Middle frontal gyrus (tissue), 1 donor: ENCODE results near the gene ANGPT4.
"Not testable (repeated sequence)": the region's sequence is repeated elsewhere in the genome, so short reads cannot be mapped to it uniquely, and the experiment has no call there.

ENCODE experiments used
- DNase-seq: peaks from one replicate; pipeline ENCODE4 v3.0.0-alpha.2; 2015; ENCODE audit warnings: low spot score; ENCODE audit errors: extremely low spot score

ANGPT4 gene

GRCh38 chr20:906703-907270 lies 9.3 kb downstream of the ANGPT4 start:
- DNase-seq = no peak

DNA sequence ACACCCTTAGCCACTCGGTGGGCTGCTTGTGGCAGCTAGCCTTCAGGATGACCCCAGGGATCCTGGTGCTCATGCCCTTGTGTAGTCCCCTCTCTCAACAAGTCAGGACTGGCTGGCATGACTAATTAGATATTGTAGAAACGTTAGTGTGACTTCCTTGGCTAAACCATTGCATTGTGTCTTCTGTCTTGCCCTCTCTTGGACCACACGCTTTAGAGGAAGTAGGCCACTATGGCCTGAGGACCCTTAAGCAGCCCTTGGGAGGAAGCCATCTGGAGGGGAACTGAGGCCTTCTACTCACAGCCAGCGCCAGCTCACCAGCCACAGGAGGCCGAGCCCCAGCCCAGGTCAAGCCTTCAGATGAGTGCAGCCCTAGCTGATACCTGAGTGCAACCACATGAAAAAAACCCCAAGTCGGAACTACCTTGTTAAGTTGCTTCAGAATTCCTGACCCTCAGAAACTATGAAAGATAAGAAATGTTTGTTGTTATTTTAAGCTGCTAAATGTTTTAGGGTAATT lies 10.1 kb downstream of the ANGPT4 start:
- DNase-seq = no peak

DNA sequence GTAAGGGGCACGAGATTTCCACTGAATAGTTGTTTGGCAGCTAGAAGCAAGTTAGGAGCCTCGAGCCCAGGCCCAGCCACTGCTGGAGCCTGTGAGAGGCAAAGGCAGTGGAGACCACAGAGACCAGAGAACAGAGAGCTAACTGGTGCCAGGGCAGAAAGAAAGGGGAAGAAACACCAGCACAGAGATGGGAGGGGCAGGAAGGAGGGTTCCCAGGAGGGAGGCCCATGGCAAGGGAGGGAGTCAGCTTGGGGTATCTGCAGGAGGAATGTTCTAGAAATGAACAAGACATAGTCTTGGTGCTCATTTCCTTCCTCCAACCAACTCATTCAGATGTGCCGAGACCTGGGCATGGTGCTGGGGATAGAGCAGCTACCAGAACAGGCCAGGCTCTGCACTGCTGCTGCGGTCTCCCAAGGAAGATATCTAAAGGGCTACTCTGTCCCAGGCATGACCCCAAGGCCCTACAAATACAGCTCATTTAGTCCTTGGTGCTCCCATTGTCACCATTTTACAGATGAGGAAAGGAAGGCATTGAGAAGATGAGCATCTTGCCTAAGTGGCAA lies 10.7 kb downstream of the ANGPT4 start:
- DNase-seq = no peak

DNA sequence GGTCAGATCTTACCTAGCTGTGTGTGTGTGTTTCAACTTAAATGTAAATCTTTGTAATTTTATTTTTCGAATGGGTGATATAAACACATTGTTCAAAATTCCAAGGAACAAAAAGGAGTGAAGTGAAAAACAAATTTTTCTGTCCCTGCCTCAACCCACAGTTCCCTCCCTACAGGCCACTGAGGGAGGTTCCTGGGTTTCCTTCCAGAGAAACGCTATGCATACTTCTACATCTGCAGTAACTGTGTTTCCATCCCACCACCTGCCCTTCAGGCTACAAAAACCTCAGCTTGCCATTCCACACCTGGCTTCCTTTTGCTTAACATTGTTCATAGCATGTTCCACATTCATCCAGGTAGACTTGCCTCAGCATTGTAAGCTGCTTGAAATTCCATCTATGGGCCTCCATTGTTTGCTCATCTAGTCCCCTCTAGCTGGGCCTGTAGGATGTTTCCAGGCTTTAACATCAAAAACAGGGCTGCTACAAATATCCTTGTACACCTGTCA lies 12.0 kb downstream of the ANGPT4 start:
- DNase-seq = no peak

GRCh38 chr20:897436-897835 lies 18.7 kb downstream of the ANGPT4 start:
- DNase-seq = not testable (repeated sequence)

- DNase-seq = no peak
These were observed 19.6 kb downstream of the ANGPT4 start for GRCh38 chr20:896501-897025.

- not testable (repeated sequence) for DNase-seq
These were observed 23.8 kb downstream of the ANGPT4 start for GRCh38 chr20:892371-892770.

DNA sequence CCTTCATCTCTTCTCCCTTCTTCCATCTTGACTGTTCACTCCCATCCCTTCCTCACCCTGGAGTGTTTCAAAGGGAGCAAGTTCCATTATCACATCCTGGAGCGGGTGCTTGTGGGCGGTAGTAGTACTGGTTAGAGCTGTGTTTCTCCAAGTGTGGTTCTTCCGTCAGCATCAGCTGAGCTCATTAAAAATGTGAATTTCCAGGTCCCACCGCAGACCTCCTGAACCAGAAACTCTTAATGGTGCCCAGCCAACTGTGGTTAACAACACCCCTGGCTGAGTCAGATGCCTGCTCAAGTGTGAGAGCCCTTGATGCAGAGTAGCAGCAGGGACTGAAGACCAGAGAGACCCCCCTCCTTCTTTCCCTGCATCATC lies 24.4 kb downstream of the ANGPT4 start:
- no peak for DNase-seq

DNA sequence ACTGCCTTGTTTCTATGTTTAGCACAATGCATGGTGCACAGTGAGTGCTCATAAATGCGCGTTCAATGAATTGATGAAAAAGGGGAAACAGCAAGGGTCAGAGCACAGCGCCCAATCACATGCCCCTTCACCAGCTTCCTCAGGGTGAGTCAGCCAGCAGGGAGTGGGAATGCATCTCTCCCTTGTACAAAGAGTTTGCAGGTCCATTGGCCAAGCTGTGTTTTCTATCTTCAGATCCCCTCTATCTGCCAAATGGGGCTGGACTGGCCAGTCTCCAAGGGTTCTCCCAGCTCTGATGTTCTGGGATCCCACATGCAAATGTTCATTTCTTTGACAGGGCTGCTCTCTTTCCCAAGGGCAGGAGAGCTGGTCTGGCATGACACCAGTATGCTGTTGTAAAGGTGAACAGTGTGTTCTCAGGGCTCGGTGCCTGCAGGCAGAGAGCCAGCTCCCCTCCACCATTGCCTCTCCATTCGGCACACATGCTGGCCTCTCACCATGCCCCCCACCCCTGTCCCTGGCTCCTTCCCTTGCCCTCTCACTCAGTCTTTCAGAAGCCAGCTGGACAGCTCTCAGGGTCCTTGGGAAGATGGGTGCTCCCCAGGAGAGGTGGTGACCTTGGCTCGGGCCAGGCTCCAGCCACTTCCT lies 25.0 kb downstream of the ANGPT4 start:
- DNase-seq = no peak

DNA sequence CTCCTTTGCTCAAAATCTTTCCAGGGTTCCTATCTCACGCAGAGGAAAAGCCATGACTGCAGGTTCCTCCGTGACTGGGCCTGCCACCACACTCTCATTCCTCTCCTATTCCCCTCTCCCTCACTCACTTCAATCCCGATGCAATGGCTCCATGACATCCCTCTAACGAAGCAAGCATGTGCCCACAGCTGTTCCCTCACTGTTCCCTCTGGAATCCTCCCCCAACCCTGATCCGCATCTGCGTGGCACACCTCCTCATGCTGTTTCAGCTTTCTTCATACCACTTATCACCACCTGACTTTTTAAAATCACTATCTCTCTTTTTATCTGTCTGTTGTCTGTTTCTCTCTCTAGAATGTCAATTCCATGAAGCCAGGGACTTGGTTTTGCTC lies 25.5 kb downstream of the ANGPT4 start:
- DNase-seq = no peak

DNA sequence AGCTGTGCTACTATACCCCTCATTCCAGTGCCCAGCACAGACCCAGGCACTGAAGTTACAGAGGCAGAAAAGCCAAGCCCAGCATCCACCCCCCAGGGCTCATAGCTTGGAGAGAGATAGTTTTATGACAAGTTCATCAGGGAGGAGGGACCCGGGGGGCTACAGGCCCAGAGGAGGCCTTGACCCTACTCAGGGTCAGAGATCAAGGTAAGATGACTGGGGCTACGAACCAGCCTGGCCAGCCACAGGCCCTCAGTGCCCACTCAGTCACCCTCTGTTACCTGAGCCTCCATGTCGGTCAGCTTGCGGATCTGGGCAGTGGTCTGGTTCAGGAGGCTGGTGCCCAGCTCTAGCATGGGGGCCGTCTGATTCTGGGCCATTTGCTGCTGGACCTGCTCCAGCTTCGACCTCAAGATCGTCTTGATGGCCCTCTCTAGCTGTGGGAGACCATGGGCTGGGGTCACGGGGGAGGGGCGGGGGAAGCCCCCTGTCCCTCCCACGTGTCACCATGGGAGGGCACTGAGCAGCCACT lies 26.1 kb downstream of the ANGPT4 start:
- no peak for DNase-seq

DNA sequence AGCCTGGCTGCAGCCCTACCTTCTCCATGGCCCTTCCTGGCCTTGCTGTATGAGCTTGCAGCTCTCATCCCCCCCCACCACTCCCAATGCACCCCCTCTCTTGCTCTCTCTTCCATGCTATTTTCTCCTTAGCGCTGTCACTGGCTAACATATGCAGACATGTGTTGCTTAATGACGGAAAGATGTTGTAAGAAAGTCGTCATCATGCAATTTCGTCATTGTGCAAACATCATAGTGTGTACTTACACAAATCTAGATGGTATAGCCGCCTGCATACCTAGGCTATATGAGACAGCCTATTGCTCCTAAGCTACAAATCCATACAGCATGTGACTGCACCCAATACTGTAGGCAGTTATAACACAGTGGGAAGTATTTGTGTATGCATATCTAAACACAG lies 27.0 kb downstream of the ANGPT4 start:
- DNase-seq = no peak

DNA sequence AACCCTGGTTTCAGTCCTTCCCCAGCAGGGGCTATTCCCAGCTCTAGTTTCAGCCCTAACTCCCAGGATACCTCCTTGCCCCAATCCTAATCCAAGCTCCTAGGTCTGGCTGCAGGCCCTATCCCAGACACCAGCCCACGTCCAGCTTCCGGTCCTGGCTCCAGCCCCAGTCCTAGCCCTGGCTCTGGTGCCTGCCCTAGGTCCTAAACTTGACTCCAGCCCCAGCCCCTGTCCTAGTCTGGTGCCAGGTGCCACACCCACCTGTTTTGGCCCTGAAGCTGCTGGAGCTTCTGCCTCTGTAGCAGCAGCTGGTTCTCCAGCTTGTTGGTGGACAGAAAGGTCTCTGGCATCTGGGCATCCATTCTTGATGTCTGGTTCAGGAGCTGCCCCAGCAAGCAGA lies 28.1 kb downstream of the ANGPT4 start:
- no peak for DNase-seq

DNA sequence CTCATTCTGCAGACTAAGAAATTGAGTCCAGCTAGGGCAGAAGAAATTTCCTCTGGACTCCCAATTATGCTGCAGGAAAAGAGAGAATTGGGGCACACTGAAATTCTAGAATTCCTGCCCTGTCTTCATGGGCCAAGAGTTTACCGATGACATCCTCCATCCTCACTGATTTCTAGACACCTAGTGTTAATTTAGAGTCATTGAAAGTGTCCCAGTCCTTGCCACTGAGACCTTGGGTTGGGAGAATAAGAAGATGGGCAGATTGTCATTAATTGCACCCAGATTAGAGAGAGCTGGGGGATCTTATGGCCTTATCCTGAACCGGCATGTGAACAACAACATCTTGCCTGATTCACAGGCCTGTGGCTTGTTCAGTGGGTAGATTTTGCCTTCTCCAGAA lies 29.0 kb downstream of the ANGPT4 start:
- DNase-seq = no peak

DNA sequence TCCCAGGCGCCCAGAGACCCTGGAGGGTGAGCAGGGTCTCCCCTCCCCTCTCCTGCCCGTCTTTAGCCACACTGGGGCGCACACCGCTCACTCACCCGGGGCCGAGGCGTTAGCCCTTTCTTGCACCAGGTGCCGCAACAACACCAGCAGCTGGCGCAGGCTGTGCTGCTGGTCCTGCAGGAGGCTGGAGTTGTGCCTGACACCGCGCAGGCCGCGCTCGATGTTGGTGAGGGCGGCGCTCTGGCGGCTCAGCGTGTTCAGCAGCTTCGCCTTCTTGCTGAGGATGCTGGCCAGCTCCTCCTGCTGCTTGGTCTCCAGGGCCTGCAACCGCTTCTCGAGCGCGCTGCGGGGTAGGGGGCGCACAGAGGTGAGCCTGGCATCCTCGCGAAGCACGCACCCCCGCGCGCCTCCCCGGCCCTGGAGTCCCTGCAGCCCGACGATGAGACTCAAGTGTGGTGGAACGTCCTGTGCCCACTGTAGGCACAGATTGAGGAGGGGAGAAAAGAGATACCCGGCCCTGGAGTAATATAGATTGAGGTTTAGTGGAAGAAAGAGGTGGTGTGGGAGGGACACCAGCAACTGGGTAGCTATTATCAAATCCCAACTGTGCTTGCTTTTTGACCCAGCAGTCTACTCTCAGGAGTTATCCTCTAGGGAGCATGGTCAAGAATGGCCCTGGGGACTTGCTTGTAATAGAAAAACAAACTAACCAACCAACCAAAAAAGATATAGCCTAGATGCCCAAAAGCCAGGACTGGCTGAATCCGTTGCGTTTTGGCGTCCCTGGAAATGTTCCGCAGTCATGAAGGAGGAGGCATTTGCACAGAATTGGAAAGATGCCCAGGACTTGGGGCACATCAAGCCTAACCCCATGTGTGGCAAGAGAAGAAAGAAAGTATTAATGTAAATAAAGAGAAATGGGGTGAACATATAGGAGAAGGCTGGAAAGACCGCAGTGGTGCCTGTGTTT lies 30.9 kb downstream of the ANGPT4 start:
- DNase-seq = no peak

GRCh38 chr20:881783-882144 lies 34.4 kb downstream of the ANGPT4 start:
- no peak for DNase-seq

- DNase-seq = no peak
These were observed 34.9 kb downstream of the ANGPT4 start for GRCh38 chr20:881051-881782.

GRCh38 chr20:879626-880025 lies 36.5 kb downstream of the ANGPT4 start:
- no peak for DNase-seq

DNA sequence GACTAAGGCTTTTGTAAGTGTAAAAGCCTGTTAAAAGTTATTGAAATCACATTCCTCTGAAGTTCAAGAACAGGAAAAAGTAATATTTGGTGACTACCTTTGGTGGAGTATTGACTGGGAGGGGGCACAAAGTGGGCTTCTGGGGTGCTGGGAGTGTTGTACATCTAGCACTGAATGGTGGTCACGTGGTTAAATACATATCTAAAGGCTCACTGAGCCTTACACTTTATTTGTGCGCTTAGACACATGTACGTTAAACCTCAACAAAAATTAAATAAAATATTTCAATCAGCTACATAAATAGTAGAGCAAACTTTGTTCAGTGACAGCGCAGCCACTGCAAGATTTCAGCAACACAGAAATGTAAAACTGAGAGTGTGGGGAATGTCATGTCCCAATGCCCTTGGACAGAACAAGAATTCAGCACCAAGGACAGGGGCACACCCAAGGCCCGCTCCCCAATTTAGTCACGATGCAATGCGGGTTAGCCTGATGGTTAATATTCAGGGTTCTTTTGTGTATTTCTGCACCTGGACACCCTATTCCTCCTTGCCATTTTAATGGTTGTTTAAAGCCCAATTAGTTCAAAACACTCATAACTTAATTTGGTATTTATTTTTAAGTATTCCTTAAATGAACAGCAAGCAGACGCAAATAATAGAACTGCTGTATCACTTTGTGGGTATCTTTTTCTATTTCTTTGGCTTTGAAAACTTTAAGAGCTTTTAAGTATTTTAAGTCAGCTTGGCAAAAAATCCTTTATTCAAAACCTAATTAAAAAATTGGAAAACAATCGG lies 37.4 kb downstream of the ANGPT4 start:
- DNase-seq = no peak

DNA sequence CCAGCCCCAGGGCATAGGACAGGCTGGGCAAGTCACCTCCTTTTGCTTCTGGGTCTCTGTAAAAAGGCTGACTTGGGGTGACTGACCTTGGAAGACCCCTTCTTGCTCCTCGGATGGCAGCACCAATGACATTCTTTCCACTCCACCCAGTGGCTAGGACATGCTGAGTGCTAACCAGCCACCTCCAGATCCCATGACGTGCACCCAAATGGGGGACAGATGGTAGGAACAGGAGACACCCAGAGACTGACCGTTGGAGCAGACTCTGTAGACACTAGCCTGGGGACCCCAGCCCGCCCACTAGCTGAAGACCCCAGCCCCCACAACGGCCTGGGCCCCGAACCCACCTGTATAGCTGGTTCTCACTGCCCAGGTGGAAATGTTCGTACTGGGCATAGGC lies 38.3 kb downstream of the ANGPT4 start:
- DNase-seq = no peak
